GM19467 (cell line): ENCODE results near the gene TMEM203.
"Not testable (repeated sequence)": the region's sequence is repeated elsewhere in the genome, so short reads cannot be mapped to it uniquely, and the experiment has no call there.

Experiments used
- ATAC-seq: cut with Tn5 transposase; IDR thresholded peaks from one replicate; pipeline ENCODE4 v1.9.1; 2021; ENCODE audit warnings: mild to moderate bottlenecking, moderate library complexity; ENCODE audit not compliant: unreplicated experiment

The TMEM203 gene

DNA sequence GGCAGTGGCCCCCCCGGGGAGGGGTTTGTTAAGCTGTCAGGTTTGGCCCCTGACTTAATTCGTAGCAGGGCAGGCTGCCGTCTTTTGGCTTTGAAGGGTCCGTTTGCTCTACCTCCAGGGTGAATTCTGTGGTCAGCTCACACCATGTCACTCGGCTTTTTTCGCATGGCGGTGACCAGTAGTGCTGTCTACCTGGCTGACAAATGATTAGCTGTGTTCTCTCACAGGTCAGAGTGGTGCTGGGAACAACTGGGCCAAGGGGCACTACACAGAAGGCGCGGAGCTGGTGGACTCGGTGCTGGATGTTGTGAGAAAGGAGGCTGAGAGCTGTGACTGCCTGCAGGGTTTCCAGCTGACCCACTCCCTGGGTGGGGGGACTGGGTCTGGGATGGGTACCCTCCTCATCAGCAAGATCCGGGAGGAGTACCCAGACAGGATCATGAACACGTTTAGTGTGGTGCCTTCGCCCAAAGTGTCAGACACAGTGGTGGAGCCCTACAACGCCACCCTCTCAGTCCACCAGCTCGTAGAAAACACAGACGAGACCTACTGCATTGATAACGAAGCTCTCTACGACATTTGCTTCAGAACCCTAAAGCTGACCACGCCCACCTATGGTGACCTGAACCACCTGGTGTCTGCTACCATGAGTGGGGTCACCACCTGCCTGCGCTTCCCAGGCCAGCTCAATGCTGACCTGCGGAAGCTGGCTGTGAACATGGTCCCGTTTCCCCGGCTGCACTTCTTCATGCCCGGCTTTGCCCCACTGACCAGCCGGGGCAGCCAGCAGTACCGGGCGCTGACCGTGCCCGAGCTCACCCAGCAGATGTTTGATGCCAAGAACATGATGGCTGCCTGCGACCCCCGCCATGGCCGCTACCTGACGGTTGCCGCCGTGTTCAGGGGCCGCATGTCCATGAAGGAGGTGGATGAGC lies 37.1 kb upstream of the TMEM203 start:
- ATAC-seq: no peak

DNA sequence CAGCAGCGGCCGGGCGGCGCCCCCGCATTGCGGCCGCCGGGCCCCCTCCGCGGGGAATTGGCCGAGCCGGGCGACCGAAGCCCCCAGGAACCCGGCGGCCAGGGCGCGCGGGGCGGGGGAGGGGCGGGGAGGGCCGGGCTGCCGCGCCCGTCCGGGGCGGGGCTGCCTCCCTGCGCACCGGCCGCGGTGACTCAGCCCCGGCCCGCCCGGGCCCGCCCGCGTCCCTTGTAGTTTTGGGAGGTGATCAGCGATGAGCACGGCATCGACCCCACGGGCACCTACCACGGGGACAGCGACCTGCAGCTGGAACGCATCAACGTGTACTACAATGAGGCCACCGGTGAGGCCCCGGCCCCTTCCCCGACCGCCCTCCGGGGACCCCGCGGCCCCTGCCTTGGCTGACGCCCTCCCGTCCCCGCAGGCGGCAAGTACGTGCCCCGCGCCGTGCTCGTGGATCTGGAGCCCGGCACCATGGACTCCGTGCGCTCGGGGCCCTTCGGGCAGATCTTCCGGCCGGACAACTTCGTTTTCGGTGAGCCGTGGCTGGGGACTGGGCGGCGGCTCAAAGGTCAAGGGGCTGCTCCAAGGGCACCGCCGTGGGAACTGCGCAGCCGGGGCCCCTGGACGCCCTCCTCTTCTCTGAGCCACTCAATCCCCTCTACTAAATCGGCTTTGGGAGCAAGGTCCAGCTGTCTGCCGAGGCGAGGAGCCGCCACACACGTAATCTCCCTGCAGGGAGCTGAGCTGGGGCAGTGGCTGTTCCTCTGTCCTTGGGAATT lies 36.2 kb upstream of the TMEM203 start:
- ATAC-seq: peak; percentile 3

DNA sequence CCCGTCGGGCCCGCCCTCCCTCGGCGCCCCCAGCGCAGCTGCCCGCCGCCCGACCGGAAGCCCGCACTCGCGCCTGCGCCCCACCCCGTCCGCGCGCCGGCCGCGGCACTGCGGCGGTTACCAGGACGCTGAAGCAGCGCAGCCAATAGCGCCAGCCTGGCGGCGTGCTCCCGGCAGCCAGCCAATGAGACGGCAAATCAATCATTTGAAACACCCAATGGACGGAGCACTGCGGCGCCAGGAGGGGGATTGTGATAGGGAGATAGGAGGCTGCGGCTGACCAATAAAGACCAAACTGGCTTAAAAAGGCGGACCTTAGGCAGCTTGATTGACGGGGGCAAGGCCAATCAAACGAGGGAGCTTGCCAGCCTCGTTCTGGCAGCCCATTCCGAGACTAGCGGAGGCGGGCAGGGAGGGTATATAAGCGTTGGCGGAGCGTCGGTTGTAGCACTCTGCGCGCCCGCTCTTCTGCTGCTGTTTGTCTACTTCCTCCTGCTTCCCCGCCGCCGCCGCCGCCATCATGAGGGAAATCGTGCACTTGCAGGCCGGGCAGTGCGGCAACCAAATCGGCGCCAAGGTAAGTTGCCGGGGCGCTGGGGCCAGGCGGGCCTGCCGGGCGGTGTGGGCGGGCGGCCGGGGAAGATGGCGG lies 35.5 kb upstream of the TMEM203 start, which contains the start of gene TUBB4B:
TSS of gene TUBB4B (plus strand) at position 447 of the 649 bp plus-strand sequence. CDS start at position 521, 74 bp downstream.
- peak; percentile 67 for ATAC-seq

DNA sequence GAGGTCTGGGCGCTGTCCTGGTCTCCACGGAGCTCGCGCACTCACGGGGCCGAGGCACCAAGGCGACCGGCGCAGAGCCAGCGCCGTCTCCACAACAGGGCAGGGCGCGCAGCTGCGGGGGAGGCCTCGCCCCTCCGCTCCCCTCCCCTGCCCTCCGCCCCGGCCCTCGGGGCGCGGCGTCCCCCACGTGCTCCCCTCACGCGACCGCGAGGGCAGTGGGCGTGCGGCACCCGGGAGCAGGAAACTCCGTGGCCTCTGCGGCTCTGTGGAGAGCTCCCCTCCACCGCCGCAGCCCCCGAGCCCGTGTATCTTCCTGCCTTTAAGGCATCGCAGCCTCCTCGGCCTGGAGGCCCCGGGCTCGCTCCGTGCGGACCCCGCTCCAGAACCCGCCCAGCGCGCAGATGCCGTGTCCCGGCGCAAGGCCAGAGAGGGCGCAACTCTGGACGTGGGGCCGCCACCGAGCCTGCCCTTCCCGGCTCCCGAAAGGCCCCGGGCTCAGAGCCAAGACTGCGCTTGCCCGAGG lies 34.9 kb upstream of the TMEM203 start:
- ATAC-seq: peak; percentile 16

DNA sequence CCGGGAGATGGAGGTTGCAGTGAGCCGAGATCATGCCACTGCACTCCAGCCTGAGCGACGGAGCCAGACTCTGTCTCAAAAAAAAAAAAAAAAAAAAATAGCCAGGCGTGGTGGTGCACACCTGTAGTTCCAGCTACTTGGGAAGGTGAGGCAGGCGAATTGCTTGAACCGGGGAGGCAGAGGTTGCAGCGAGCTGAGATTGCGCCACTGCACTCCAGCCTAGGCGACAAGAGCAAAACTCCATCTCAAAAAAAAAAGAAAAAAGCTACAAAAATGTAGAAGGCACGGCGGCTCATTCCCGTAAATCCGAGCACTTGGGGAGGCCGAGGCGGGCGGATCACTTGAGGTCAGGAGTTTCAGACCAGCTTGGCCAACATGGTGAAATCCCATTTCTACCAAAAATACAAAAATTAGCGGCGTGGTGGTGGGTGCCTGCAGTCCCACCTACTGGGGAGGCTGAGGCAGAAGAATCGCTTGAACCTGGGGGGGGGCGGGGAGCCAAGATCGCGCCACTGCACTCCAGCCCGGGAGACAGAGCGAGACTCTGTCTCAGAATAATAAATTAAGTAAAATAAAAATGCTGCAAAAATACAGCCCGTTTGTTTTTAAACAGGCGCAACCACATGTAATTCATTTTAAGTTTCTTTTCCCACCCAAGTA lies 34.2 kb upstream of the TMEM203 start:
- not testable (repeated sequence) for ATAC-seq

DNA sequence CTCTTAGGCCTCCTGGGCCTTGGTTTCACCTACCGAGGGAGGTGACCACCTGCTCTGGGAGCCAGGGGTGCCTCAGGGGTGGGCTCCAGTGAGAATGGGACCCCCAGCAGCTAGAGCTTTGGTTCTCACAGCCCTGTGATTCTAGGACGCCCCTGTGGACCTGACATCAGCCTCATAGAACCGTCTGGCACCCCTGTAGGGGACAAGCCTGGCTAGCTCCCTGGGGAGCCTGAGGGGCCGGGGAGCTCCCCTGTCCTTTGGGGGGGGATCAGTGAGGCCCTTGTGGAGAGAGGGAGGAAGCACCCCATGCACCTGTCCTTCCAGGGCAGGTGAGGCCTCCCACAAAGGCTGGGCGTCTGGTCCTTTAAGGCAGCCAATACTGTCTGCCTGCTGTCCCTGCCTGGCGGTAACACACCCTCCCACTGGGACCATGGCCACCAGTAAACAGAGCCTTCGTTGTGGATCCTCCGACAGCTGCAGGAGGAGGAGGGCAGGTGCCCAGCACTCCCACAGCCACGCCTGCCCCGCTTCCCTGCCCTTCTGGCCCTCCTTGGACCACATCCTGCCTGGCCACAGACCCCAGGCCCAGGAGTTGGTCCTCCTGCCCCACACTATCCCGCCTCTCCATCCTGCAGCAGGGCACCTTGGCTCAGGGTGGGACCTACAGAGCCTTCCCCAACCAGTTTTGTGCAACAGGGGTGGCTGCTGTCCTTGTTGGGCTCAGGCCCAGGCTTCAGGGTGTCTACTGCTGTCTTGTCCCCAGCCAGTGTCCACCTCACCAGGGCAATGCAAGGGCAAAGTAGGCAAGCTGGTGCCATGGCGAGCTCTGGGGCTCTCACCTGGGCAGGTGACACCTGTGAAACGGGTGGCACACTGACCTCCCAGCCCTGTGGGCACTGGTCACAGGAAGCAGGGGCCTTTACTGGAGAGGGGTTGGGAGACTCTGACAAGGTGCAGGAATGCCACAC lies 32.6 kb upstream of the TMEM203 start:
- no peak for ATAC-seq

DNA sequence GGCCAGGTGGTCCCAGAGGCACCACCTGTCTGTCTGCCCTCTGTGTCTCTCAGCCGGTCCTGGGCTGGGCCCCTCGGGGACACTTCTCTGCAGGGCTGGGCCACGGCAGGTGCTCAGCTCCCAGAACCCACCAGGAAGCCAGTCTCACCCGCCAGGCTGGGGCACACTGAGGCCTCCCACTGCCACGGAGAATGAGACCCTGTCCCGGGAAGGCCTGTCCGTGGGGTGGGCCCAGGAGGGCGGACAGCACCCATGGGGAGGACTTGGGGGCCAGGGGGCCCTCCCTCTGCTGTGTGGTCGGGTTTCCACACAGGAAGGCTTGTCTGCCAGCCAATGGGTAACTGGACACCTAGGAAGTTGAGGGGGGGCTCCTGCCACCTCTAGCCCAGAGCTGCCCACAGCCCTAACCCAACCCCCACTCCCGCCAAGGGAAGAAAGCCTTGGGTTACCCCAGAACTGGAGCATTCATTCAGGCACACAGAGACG lies 31.5 kb upstream of the TMEM203 start:
- no peak for ATAC-seq

DNA sequence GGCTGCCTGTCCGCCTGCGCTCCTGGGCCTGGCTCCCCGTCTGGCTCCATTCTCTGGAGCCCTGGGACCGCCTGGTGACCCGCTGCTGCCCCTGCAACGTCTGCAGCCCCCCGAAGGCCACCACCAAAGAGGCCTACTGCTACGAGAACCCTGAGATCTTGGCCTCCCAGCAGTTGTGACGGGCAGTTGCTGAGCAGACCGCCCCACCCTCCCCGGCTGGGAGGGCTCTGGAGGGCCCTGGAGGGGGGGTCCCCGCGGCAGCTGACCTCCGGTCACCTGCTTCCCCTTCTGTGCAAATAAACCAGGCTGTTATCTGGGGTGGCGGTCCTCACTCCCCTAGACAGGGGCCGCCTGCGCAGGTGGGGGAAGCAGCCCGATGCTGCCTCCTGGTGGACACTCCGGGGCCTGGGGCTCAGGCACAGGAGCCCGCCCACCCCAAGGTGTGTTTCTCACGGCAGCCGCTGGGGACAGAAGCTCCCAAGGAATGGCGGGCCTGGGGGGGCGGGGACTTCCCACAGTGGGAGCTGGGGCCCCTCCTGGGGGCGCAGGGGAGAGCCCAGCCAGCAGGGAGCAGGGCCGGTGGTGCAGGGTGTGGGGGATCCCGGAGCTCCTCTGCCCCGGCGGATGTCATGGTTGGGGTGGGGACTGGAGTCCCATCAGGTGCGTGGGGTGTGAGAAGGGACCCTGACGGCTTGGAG lies 30.9 kb upstream of the TMEM203 start:
- no peak for ATAC-seq

DNA sequence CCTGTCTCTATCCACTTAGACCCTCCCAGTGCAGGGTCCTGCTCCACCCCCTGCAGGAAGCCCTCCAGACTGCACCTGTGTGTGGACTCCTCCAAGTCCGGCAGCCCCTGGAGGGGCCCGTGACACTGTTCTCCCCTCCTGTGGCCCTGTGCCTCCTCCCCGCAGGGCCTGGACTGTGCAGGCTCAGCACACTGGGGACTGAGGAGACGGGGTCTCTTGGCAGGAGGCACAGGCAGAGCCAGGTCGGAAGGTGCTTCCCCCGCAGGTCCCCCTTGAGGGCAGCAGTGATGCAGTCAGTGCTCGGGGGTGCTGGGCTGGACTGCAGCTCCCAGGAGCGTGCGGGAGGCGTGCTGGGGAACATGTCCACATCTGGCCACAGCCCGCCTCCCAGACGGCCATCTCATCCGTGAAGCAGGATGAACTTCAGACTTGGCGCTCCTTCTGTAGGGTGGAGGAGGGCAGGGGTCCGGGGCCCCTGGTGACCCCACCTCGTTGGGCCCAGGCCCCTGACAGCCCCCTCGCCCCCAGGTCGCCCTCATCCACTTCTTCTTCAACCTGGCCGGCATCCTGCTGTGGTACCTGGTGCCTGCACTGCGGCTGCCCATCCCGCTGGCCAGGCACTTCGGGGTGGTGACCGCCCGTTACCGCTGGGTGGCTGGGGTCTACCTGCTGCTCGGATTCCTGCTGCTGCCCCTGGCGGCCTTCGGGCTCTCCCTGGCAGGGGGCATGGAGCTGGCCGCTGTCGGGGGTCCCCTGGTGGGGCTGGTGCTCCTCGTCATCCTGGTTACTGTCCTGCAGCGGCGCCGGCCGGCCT lies 30.2 kb upstream of the TMEM203 start:
- no peak for ATAC-seq

DNA sequence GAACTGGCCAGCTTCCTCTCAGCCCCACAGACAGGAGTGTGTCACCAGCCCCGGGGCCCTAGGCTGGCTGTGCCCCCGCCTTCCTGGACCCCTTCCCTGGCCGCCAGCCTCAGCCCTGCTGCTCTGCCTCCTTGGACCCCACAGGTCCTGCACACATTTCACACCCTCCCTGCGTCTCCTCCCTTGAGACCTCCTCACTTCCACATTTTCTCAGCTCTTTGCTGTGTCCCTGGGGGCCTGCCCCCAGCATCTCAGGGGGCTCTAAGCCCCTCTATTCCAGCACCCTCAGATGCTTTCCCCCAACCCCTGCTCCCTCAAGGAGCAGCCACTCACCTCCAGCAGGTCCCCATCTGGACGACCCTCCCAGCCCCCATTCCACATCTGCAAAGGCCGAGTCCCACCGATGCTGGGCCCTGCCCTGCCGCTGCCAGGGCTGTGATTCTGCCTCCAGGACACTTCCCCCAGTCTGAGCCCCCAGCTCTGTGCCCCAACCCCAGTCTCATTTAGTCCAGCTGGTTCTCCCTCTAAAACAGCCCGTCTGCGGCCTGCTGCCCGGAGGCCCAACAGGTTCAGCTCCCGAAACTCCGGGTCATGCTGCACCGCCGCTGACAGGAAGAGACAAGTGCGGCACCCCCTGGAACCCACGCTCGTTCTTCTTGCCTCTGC lies 29.4 kb upstream of the TMEM203 start:
- ATAC-seq: no peak

DNA sequence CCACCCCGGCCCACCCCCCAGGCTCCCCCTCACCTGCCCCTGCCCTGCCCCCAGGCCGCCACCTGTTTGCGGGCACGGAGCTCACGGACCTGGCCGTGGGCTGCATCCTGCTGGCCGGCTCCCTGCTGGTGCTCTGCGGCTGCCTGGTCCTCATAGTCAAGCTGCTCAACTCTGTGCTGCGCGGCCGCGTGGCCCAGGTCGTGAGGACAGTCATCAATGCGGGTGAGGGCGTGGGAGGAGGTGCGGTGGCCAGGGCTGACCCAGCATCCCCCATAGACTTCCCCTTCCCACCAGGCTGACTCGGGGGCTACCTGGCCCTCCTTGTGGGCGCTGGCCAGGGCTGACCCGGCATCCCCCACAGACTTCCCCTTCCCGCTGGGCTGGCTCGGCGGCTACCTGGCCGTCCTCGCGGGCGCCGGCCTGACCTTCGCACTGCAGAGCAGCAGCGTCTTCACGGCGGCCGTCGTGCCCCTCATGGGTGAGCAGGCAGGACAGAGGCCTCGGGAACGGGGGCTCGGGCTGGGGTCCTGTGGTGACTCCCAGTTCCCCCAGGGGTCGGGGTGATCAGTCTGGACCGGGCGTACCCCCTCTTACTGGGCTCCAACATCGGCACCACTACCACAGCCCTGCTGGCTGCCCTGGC lies 28.7 kb upstream of the TMEM203 start:
- no peak for ATAC-seq

DNA sequence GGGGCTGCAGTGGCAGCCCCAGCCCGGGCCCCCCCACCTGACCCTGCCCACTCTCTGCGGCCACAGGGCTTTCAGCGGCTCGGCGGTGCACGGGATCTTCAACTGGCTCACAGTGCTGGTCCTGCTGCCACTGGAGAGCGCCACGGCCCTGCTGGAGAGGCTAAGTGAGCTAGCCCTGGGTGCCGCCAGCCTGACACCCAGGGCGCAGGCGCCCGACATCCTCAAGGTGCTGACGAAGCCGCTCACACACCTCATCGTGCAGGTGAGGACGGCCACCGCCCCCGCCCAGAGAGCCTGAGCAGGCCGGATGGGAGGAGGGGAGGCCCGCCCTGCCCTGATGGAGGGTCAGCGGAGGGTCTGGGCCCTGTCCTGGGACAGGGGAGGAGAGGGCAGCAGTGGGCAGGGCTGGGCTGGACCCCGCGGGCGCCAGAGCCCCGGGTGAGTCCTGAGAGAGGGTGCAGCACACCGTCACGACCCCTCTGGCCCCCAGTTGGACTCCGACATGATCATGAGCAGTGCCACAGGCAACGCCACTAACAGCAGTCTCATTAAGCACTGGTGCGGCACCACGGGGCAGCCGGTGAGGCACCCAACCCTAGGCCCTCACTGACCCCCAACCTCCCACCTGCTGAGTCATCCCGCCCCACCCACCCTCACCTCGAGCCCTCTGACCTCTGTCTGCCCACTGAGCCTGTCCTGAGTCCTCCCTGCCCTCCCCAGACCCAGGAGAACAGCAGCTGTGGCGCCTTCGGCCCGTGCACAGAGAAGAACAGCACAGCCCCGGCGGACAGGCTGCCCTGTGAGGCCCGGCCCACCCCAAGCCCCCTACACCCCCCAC lies 27.9 kb upstream of the TMEM203 start:
- ATAC-seq: no peak

DNA sequence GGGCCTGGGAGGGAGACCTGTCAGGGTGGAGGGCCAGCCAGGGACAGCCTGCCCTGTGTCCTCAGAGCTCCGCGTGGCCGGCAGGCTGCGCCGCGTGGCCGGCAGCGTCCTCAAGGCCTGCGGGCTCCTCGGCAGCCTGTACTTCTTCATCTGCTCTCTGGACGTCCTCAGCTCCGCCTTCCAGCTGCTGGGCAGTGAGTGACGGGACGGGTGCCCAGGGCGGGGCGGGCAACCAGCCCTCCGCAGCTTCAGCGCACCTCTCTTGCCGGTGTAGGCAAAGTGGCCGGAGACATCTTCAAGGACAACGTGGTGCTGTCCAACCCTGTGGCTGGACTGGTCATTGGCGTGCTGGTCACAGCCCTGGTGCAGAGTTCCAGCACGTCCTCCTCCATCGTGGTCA lies 27.1 kb upstream of the TMEM203 start:
- ATAC-seq: no peak

DNA sequence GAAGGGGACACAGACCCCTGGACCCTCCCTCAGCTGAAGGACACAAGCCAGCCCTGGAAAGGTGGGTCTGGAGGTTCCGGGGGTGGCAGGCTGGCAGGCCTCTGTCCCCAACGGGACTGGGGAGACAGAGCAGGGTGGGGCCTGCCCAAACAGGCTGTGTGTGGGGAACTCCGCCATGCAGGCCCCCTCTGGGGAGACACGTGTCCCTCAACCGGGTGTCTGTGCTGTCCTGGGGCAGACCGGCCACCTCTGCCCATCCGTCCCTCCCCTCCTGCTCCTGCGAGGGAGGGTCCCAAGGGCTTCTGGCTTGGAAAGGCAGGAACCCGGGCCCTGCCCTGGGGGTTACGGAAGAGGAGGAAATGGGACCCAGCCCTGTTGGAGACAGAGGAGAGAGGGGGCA lies 26.7 kb upstream of the TMEM203 start:
- no peak for ATAC-seq

DNA sequence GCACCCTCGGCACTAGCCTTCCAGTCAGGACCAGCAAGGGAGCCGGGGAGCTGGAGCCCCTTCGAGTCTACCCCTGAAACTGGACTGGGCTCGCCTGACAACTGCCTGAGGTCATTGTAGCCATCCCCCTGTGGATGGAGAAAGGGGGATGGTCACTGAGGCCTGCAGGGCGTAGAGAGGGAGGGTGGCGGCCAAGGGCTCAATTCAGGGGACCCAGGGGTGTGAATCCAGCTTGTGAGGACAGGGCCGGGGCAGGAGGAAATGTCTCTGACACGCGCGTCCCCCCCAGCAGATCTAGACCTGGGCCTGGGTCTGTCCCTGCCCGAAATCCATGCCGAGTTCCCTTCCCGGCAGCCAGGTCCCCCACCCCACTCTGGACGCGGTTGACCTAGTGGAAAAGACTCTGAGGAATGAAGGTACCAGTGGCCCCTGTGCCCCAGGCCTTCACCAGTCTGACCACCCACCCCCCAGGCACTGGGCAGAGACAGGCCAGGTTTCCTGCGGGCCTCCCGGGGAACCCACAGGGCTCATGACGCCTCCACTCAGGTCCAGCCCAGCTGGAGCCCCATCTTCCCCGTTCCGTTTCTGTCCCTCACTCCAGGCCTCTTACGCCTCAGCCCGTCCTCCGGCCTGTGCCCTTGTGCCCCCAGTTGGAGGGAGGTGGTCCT lies 26.1 kb upstream of the TMEM203 start:
- ATAC-seq: no peak
